GM10248 (cell line): Measurements from ENCODE around the gene HOMER2.

Source experiments
- CTCF ChIA-PET: fragments of 300-600 bp; sonication (Branson Sonifier 250); formaldehyde crosslinking; extraction: SDS; loops from one replicate; lab custom pipeline; 2021; ENCODE audit warnings: antibody characterized with exemption; lab: Yijun Ruan, JAX
- POLR2A ChIA-PET: fragments of 350-650 bp; sonication (Branson Sonifier 250); formaldehyde crosslinking; extraction: SDS; loops from one replicate; lab custom pipeline; 2020; ENCODE audit warnings: antibody characterized with exemption; lab: Yijun Ruan, JAX
- DNase-seq: peaks from one replicate; pipeline ENCODE4 v3.0.0; 2012; ENCODE audit errors: extremely low spot score
- CTCF ChIP-seq: IDR thresholded peaks from 2 replicates; pipeline ENCODE4 v1.5.1; 2012; ENCODE audit warnings: mild to moderate bottlenecking, low read depth; ENCODE audit errors: extremely low read depth, missing control alignments, control extremely low read depth

The HOMER2 gene

GRCh38 chr15:82855286-82856100 is 97.0 kb downstream of the HOMER2 start:
- CTCF ChIA-PET, result interaction anchor here (1.3 to 1.6 kb wide), 2 partner anchors 10 to 148 kb away, joined by 3 to 4 read pairs; no protein-coding TSS in a partner anchor
- TF ChIP-seq CTCF, result no peak
- no peak for DNase-seq
- POLR2A ChIA-PET, result interaction anchor here (0.6 kb wide), 1 partner anchor 145 kb away, joined by 3 read pairs; no protein-coding TSS in a partner anchor

GRCh38 chr15:82854554-82854953 is 98.0 kb downstream of the HOMER2 start:
- DNase-seq, result no peak
- POLR2A ChIA-PET, result no interaction called here
- no peak for TF ChIP-seq CTCF
- CTCF ChIA-PET, result interaction anchor here (1.3 kb wide), 1 partner anchor 11 kb away, joined by 3 read pairs; no protein-coding TSS in a partner anchor

- POLR2A ChIA-PET, result no interaction called here
- CTCF ChIA-PET, result interaction anchor here (5.8 kb wide), 1 partner anchor 149 kb away, joined by 60 read pairs; no protein-coding TSS in a partner anchor
- DNase-seq, result no peak
Observed at GRCh38 chr15:82852941-82853561, 99.5 kb downstream of the HOMER2 start.

GRCh38 chr15:82851981-82852511 is 100.5 kb downstream of the HOMER2 start:
- TF ChIP-seq CTCF, result no peak
- DNase-seq, result no peak
- CTCF ChIA-PET, result interaction anchor here (0.9 to 5.8 kb wide), 3 partner anchors 9 to 150 kb away, joined by 3 to 60 read pairs (median 20); no protein-coding TSS in a partner anchor
- POLR2A ChIA-PET, result no interaction called here

More at GRCh38 chr15:82852941-82853561, 99.5 kb downstream of the HOMER2 start:
- no peak for TF ChIP-seq CTCF

GRCh38 chr15:82851306-82851850 is 101.1 kb downstream of the HOMER2 start:
- CTCF ChIA-PET, result interaction anchor here (0.9 to 5.8 kb wide), 7 partner anchors 10 to 150 kb away, joined by 3 to 60 read pairs (median 3); no protein-coding TSS in a partner anchor

More at GRCh38 chr15:82851306-82851850, 101.1 kb downstream of the HOMER2 start:
- POLR2A ChIA-PET, result no interaction called here
- DNase-seq, result no peak
- no peak for TF ChIP-seq CTCF
